GM12892 (cell line): ENCODE data around the gene ASCL4.

ENCODE experiments used
- POLR2A ChIP-seq: IDR thresholded peaks from 2 replicates; pipeline ENCODE4 v1.6.1; 2011; ENCODE audit warnings: low read depth, low read length, control low read depth
- POLR2AphosphoS5 ChIP-seq: IDR thresholded peaks from 2 replicates; pipeline ENCODE4 v1.6.1; 2011; ENCODE audit warnings: low read depth, low read length, control low read depth

GRCh38 chr12:107778383-107779025 is 4.0 kb downstream of the ASCL4 start:
- no peak for TF ChIP-seq POLR2AphosphoS5
- TF ChIP-seq POLR2A = no peak
